Parathyroid adenoma (tissue), 2 donors: ENCODE data around the gene CCSER2.

Experiments used
- H2AFZ ChIP-seq: fragments of 300-600 bp; sonication (generic); one replicate; pipeline ENCODE4 v1.7.0; 2017; ENCODE audit warnings: antibody characterized with exemption, mild to moderate bottlenecking
- H3K27ac ChIP-seq: fragments of 300-600 bp; sonication (generic); one replicate; pipeline ENCODE4 v1.7.0; 2017
- H3K27me3 ChIP-seq: fragments of 300-600 bp; sonication (generic); one replicate; pipeline ENCODE4 v1.7.0; 2017; ENCODE audit warnings: low read length; ENCODE audit not compliant: control insufficient read depth, insufficient read depth
- H3K36me3 ChIP-seq: fragments of 300-600 bp; sonication (generic); one replicate; pipeline ENCODE4 v1.7.0; 2017; ENCODE audit warnings: low read length; ENCODE audit not compliant: control insufficient read depth, insufficient read depth
- H3K4me1 ChIP-seq: fragments of 300-600 bp; sonication (generic); one replicate; pipeline ENCODE4 v1.7.0; 2017; ENCODE audit warnings: control low read depth
- H3K4me2 ChIP-seq: fragments of 300-600 bp; sonication (generic); one replicate; pipeline ENCODE4 v1.7.0; 2017; ENCODE audit warnings: low read length
- H3K4me3 ChIP-seq: fragments of 300-600 bp; sonication (generic); one replicate; pipeline ENCODE4 v1.7.0; 2017; ENCODE audit warnings: low read depth, low read length
- H3K79me2 ChIP-seq: fragments of 300-600 bp; sonication (generic); one replicate; pipeline ENCODE4 v1.7.0; 2017; ENCODE audit warnings: control low read depth
- H3K9ac ChIP-seq: fragments of 300-600 bp; sonication (generic); one replicate; pipeline ENCODE4 v1.7.0; 2017; ENCODE audit warnings: mild to moderate bottlenecking
- H3K9me3 ChIP-seq: fragments of 300-600 bp; sonication (generic); one replicate; pipeline ENCODE4 v1.7.0; 2017; ENCODE audit warnings: low read length; ENCODE audit not compliant: control insufficient read depth
- TF ChIP-seq, protein P1 (sequence below): fragments of 300-600 bp; sonication (generic); IDR thresholded peaks from one replicate; pipeline ENCODE4 v1.7.0; 2017; ENCODE audit warnings: antibody characterized with exemption, mild to moderate bottlenecking
- donor health status: primary hyperparathyroidism.

The CCSER2 gene

DNA sequence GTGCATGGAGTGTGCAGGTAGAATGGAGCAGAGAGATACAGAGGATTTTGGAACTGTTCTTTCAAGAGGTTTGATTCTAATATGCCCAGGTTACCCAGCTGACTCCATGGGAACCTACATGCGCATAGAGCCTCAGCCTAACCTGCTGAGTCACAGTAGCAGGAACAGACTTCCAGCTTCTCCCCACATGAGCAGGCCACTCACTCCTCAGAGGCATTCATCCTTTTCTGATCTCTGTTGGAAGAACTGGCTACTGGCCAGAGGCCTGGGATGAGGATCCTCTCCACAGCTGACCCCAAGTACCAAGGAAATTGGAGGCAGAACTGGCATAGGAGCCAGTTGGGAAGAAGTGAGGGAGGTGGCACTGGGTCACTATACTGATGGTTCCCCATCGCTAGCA lies 17.9 kb upstream of the CCSER2 start:
- H3K4me2 ChIP-seq = no peak overlapping the region
- no peaks in the 10 kb centered on the region for H3K9me3 ChIP-seq
- H3K79me2 ChIP-seq = no peaks in the 10 kb centered on the region
- H3K4me3 ChIP-seq = no peak overlapping the region
- TF ChIP-seq, protein P1, sequence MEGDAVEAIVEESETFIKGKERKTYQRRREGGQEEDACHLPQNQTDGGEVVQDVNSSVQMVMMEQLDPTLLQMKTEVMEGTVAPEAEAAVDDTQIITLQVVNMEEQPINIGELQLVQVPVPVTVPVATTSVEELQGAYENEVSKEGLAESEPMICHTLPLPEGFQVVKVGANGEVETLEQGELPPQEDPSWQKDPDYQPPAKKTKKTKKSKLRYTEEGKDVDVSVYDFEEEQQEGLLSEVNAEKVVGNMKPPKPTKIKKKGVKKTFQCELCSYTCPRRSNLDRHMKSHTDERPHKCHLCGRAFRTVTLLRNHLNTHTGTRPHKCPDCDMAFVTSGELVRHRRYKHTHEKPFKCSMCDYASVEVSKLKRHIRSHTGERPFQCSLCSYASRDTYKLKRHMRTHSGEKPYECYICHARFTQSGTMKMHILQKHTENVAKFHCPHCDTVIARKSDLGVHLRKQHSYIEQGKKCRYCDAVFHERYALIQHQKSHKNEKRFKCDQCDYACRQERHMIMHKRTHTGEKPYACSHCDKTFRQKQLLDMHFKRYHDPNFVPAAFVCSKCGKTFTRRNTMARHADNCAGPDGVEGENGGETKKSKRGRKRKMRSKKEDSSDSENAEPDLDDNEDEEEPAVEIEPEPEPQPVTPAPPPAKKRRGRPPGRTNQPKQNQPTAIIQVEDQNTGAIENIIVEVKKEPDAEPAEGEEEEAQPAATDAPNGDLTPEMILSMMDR = no peak
- H3K27me3 ChIP-seq = no peaks in the 10 kb centered on the region
- H2AFZ ChIP-seq = peak overlapping the region; percentile 74
- no peaks in the 10 kb centered on the region for H3K36me3 ChIP-seq
- peak overlapping the region; percentile 96 for H3K27ac ChIP-seq
- no peak overlapping the region for H3K9ac ChIP-seq
- peaks cover 44% of the 10 kb centered on the region for H3K4me1 ChIP-seq

DNA sequence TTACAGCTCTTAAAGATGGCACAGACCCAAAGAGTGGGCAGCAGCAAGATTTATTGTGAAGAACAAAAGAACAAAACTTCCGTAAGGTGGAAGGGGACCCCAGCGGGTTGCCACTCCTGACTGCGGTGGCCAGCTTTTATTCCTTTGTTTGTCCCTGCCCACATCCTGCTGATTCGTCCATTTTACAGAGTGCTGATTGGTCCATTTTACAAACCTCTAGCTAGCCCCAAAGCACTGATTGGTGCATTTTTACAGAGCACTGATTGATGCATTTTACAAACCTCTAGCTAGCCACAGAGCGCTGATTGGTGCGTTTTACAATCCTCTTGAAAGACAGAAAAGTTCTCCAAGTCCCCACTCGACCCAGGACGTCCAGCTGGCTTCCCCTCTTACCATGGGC lies 16.8 kb upstream of the CCSER2 start:
- Histone ChIP-seq H3K4me3 (no peak overlapping the region), H3K79me2 (no peaks in the 10 kb centered on the region), H3K4me1 (peaks cover 40% of the 10 kb centered on the region), H3K27ac (no peak overlapping the region), H3K9ac (no peak overlapping the region), H2AFZ (no peak overlapping the region), H3K36me3 (no peaks in the 10 kb centered on the region), H3K4me2 (no peak overlapping the region), H3K9me3 (no peaks in the 10 kb centered on the region), H3K27me3 (no peaks in the 10 kb centered on the region)
- TF ChIP-seq, protein P1 = no peak

DNA sequence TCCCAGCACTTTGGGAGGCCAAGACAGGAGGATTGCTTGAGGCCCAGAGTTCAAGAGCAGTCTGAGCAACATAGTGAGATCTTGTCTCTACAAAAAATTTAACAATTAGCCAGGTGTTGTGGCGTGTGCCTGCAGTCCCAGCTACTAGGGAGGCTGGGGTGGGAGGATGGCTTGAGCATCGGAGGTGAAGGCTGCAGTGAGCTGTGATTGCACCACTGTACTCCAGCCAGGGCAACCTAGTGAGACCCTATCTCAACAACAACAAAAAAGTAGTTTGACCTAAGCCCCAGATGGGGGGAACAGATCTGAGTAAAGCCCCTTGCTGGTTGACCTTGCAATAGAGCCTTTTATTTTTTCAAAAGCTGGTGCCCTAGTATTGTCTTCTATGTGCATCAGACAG lies 15.6 kb upstream of the CCSER2 start:
- Histone ChIP-seq H3K4me2 (no peak overlapping the region), H3K4me1 (peaks cover 37% of the 10 kb centered on the region), H3K79me2 (no peaks in the 10 kb centered on the region), H3K36me3 (no peaks in the 10 kb centered on the region), H3K4me3 (no peak overlapping the region), H3K9me3 (no peaks in the 10 kb centered on the region), H3K27me3 (no peaks in the 10 kb centered on the region), H2AFZ (no peak overlapping the region), H3K27ac (no peak overlapping the region), H3K9ac (no peak overlapping the region)
- TF ChIP-seq, protein P1 = no peak

DNA sequence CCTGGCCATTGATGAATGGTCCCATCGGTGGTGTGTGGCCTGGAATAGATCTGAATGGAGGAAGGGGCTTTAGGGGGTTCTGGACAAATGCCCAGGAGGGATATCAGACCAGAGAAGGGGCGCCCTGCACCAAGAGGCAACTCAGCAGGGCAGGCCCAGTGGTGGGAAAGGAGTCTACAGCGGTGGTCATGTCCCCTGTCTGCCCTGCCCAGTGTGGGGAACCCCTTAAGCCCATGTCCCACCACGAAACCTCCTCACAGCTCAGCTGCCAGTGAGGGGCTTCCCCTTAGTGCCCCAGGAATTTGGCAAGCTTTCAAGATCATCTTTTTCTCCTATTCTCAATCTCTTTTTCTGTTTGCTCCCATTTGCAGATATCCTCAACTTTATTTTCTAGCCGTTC lies 14.1 kb upstream of the CCSER2 start:
- Histone ChIP-seq H3K9me3 (no peaks in the 10 kb centered on the region), H2AFZ (no peak overlapping the region)

DNA sequence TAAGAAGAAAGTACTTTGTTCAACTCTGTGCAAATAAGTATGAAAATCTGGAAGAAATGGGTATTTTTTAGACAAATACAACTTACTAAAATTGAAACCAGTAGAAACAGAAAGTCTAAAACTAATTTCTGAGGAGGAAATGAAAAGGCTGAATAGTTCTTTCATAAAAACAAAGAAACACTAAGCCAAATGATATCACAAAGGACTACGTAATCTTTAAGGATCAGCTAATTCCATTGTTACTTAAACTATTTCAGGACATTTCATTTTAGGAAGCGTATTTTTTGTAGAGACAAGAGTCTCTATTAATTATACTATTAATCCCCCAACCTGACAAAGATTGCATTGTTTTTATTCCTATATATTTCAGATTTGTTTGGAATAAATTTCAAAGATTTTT lies 11.2 kb upstream of the CCSER2 start:
- Histone ChIP-seq H2AFZ (peak overlapping the region; percentile 30), H3K4me2 (no peak overlapping the region), H3K9me3 (no peaks in the 10 kb centered on the region), H3K4me1 (peaks cover 9% of the 10 kb centered on the region), H3K9ac (no peak overlapping the region), H3K79me2 (no peaks in the 10 kb centered on the region), H3K4me3 (no peak overlapping the region), H3K27me3 (no peaks in the 10 kb centered on the region), H3K36me3 (no peaks in the 10 kb centered on the region), H3K27ac (no peak overlapping the region)
- TF ChIP-seq, protein P1 = no peak

More for the DNA sequence above, 14.1 kb upstream of the CCSER2 start:
- Histone ChIP-seq H3K79me2 (no peaks in the 10 kb centered on the region), H3K4me2 (no peak overlapping the region), H3K27me3 (no peaks in the 10 kb centered on the region), H3K4me1 (peaks cover 25% of the 10 kb centered on the region), H3K27ac (no peak overlapping the region), H3K9ac (no peak overlapping the region), H3K36me3 (no peaks in the 10 kb centered on the region), H3K4me3 (no peak overlapping the region)
- TF ChIP-seq, protein P1 = no peak
